Nephron (organoid): Measurements from ENCODE around the gene MACROD2.

Experiments
- H3K27ac Mint-ChIP-seq, 3 experiments: 2 replicates each; pipeline ENCODE4 v1.8.0; 2020; ENCODE audit warnings: mixed read lengths in 3 of 3, mild to moderate bottlenecking in 2 of 3, moderate library complexity in 1 of 3
- H3K27me3 Mint-ChIP-seq: 2 replicates; pipeline ENCODE4 v1.8.0; 2021; ENCODE audit warnings: low read depth, mild to moderate bottlenecking, moderate library complexity, mixed read lengths
- H3K36me3 Mint-ChIP-seq: 2 replicates; pipeline ENCODE4 v1.8.0; 2020; ENCODE audit warnings: low read depth, mixed read lengths
- H3K4me1 Mint-ChIP-seq: 2 replicates; pipeline ENCODE4 v1.8.0; 2020; ENCODE audit warnings: mixed read lengths
- H3K4me3 Mint-ChIP-seq, 3 experiments: 2 replicates each; pipeline ENCODE4 v1.8.0; 2020; ENCODE audit warnings: mild to moderate bottlenecking in 3 of 3, mixed read lengths in 3 of 3, moderate library complexity in 2 of 3
- H3K9me3 Mint-ChIP-seq: 2 replicates; pipeline ENCODE4 v1.8.0; 2020; ENCODE audit warnings: mixed read lengths
- CTCF ChIP-seq, 3 experiments: fragments of 200-600 bp; sonication (generic); IDR thresholded peaks; one replicate each; pipeline ENCODE4 v1.5.0; 2021; ENCODE audit warnings: antibody characterized with exemption in 3 of 3; ENCODE audit not compliant: unreplicated experiment in 3 of 3

The MACROD2 gene

DNA sequence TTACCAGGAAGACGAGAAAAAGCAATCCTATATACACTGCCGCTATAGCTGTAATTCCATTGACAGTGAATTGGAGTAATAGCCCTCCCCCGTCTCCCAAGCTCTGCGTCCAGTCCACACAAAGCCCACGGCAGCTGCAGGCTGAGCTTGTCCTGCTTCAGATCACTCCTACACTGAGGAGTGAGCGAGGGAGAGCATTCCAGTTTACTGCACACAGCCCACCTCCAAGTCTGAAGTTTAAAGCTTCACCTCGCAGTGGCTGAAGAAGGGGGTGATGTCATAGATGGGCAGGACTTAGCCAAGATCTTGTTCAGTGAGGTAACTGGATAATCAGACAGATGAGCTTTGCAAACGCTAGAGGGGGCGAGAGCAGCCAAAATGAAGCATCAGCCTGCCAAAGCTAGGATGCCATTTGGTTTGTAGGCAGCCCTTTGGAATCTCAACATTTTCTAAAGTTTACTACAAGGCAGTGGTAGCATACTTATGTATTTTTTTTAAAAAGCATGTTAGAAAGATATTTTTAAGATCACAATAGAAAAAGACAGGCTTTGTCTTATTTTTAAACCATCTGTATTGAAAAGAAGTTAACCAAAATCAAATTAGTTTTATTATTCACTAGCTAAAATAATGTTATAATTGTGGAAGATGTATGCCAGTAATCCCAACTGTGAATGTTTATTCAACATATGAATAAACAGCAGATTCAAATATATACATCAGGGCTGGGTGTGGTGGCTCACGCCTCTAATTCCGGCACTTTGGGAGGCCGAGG is 342.3 kb downstream of the MACROD2 start, which contains the start of gene FLRT3:
Gene FLRT3 (minus strand): TSS at position 213 of the 772 bp plus-strand sequence. CDS start 10,106 bp downstream, outside the sequence.
- Mint-ChIP-seq H3K36me3 (peaks cover 7% of the 10 kb centered on the region), H3K27me3 (no peaks in the 10 kb centered on the region), H3K4me3 (peak within 1 kb of the TSS; percentile 88 to 95 (median 90)), H3K9me3 (no peaks in the 10 kb centered on the region), H3K27ac (peak within 1 kb of the TSS; percentile 93 to 96 (median 95)), H3K4me1 (peaks cover 24% of the 10 kb centered on the region)
- TF ChIP-seq CTCF (IDR thresholded peaks at IDR 0.05; ENCODE audit: unreplicated experiment in 3 of 3), result peak; percentile 80 to 88 (median 81)

DNA sequence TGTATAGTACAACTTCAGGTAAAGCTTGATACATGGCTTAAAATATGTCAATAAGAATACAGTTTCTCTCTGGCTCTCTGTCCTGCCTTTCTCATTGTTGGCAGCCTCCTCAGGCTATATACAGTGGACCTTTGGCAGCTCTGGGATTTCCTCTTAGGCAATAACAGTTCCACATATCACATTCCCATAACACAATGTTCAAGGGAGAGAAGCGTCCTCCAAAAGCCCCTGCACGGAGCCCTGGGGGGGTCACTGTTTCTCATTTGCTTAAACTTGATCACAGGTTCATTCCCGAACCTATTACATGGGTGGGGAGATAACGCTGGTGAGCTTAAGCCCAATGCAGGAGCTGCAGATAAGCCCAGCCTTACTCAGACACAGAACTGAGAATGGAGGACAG is 346.5 kb downstream of the MACROD2 start:
- H3K4me1 Mint-ChIP-seq, result peaks cover 18% of the 10 kb centered on the region
- H3K27ac Mint-ChIP-seq, result peak overlapping the region in 1 of 3 experiments; percentile 68
- H3K9me3 Mint-ChIP-seq, result no peaks in the 10 kb centered on the region
- peaks cover 4% of the 10 kb centered on the region for H3K27me3 Mint-ChIP-seq
- H3K36me3 Mint-ChIP-seq, result no peaks in the 10 kb centered on the region
- no peak overlapping the region for H3K4me3 Mint-ChIP-seq
- no peak for TF ChIP-seq CTCF (IDR thresholded peaks at IDR 0.05; ENCODE audit: unreplicated experiment in 3 of 3)

DNA sequence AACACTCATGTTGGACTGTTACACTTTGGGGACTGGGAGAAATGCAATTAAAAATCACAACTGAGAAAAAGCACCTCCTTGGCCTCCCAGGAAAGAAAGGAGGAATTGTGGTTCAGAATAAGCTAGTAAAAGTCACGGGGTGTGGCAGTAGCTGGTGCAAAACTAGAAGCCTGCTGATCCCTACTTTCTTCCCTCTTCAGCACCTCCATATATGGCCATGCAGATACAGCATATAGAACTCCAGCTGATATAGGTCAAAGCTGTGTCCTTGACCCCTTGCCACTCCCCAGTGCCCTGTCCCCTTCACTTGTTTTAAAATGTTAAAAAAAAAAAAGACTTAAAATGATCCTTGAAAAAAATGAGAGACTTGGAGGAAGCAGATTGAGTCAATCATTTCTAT is 347.6 kb downstream of the MACROD2 start:
- no peaks in the 10 kb centered on the region for H3K36me3 Mint-ChIP-seq
- H3K27me3 Mint-ChIP-seq, result peaks cover 4% of the 10 kb centered on the region
- H3K4me3 Mint-ChIP-seq, result no peak overlapping the region
- TF ChIP-seq CTCF (IDR thresholded peaks at IDR 0.05; ENCODE audit: unreplicated experiment in 3 of 3), result no peak
- peak overlapping the region in 2 of 3 experiments; percentile 35 to 40 for H3K27ac Mint-ChIP-seq
- no peaks in the 10 kb centered on the region for H3K9me3 Mint-ChIP-seq
- H3K4me1 Mint-ChIP-seq, result peaks cover 18% of the 10 kb centered on the region

- H3K4me3 Mint-ChIP-seq, result no peak overlapping the region
- H3K36me3 Mint-ChIP-seq, result no peaks in the 10 kb centered on the region
- H3K9me3 Mint-ChIP-seq, result no peaks in the 10 kb centered on the region
- no peak for TF ChIP-seq CTCF (IDR thresholded peaks at IDR 0.05; ENCODE audit: unreplicated experiment in 3 of 3)
- H3K4me1 Mint-ChIP-seq, result peaks cover 18% of the 10 kb centered on the region
- peak overlapping the region; percentile 32 to 40 (median 35) for H3K27ac Mint-ChIP-seq
- H3K27me3 Mint-ChIP-seq, result peaks cover 4% of the 10 kb centered on the region
Observed at GRCh38 chr20:14343491-14344065, 348.3 kb downstream of the MACROD2 start.

- peaks cover 18% of the 10 kb centered on the region for H3K4me1 Mint-ChIP-seq
- H3K36me3 Mint-ChIP-seq, result no peaks in the 10 kb centered on the region
- TF ChIP-seq CTCF (IDR thresholded peaks at IDR 0.05; ENCODE audit: unreplicated experiment in 3 of 3), result no peak
- no peak overlapping the region for H3K4me3 Mint-ChIP-seq
- H3K27ac Mint-ChIP-seq, result peak overlapping the region; percentile 43 to 73 (median 64)
- no peaks in the 10 kb centered on the region for H3K9me3 Mint-ChIP-seq
- H3K27me3 Mint-ChIP-seq, result peaks cover 4% of the 10 kb centered on the region
Observed at GRCh38 chr20:14344746-14345145, 349.4 kb downstream of the MACROD2 start.
